ENCODE measurements around the gene MZB1.

DNA sequence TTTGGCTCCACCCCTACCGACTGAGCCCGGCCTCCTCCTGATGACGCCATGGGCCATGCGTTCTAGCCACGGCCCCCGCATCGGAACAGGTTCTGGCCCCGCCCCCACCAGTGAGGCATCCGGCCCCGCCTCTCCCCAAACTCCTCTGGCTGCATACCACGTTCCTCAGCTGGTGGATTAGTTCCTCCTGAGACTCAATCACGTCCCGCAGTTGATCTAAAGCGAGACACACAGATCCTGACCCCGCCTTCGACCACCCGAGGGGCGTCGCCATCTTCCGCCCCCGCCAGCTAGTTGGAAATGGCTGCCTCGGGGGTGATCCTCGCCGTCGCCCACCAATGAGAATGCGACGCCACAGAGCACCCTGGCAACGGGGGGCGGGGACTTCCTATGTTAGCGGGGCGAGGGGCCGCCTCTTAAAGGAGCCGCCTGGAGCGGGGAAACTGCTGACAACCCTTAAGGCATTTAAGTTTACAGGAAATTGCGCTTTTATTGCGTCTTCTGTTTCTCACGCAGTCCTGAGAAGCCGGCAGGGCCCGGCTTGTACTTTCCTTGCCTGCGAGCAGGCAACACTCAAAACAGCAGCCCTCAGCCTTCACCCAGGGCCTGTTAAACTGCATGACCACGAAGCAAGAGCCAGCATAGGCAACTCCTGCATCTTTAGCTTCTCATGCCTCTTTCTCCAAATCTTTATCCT, 14.2 kb upstream of the MZB1 start, which contains the start of gene SPATA24:
- TF ChIP-seq, protein P1, sequence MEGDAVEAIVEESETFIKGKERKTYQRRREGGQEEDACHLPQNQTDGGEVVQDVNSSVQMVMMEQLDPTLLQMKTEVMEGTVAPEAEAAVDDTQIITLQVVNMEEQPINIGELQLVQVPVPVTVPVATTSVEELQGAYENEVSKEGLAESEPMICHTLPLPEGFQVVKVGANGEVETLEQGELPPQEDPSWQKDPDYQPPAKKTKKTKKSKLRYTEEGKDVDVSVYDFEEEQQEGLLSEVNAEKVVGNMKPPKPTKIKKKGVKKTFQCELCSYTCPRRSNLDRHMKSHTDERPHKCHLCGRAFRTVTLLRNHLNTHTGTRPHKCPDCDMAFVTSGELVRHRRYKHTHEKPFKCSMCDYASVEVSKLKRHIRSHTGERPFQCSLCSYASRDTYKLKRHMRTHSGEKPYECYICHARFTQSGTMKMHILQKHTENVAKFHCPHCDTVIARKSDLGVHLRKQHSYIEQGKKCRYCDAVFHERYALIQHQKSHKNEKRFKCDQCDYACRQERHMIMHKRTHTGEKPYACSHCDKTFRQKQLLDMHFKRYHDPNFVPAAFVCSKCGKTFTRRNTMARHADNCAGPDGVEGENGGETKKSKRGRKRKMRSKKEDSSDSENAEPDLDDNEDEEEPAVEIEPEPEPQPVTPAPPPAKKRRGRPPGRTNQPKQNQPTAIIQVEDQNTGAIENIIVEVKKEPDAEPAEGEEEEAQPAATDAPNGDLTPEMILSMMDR (conservative IDR thresholded peaks at IDR 0.05): no peak
- TF ChIP-seq EZH2 (IDR thresholded peaks at IDR 0.05; ENCODE audit: low read depth): no peak
